Lower lobe of right lung (tissue), 2 donors: ENCODE measurements around the gene WDR7. TPM values are rescaled to one million over a fixed set of nuclear protein-coding genes. Genes with fewer than 3 reads are reported as not detected.

Experiments
- ATAC-seq, 2 donors: fragments of 200-7000 bp; cut with Tn5 transposase; one replicate each; pipeline ENCODE4 v1.9.1; 2020 to 2022; ENCODE audit warnings: mild to moderate bottlenecking in 2 of 2, moderate library complexity in 2 of 2
- DNase-seq: peaks from one replicate; pipeline ENCODE4 v3.0.0-alpha.2; 2020
- H3K27ac ChIP-seq: fragments of 200-600 bp; one replicate; pipeline ENCODE4 v1.8.0; 2022
- H3K27me3 ChIP-seq: fragments of 200-600 bp; one replicate; pipeline ENCODE4 v1.8.0; 2022; ENCODE audit warnings: low read depth
- H3K36me3 ChIP-seq: fragments of 200-600 bp; one replicate; pipeline ENCODE4 v1.8.0; 2022; ENCODE audit warnings: mild to moderate bottlenecking
- H3K4me1 ChIP-seq: fragments of 200-600 bp; one replicate; pipeline ENCODE4 v1.8.0; 2022
- H3K4me3 ChIP-seq: fragments of 200-600 bp; one replicate; pipeline ENCODE4 v1.8.0; 2022; ENCODE audit warnings: mild to moderate bottlenecking
- H3K9me3 ChIP-seq: fragments of 200-600 bp; one replicate; pipeline ENCODE4 v1.8.0; 2022
- intact Hi-C: fragments of 100-400 bp; cut with DNase I; formaldehyde crosslinking; loops from one replicate; pipeline ENCODE4 v1.11.0; 2022
- total RNA-seq: library from RNA; stranded (reverse); fragmentation: NEBNext Ultra II Directional; extraction: Animal tissue kit (Norgen Biotek cat#: 25700); gene quantifications from one replicate; pipeline ENCODE4 v1.2.1, GENCODE V29; 2021
- TF ChIP-seq, protein P1 (sequence below): fragments of 200-600 bp; IDR thresholded peaks from one replicate; pipeline ENCODE4 v1.8.0; 2022; ENCODE audit warnings: antibody characterized with exemption, mild to moderate bottlenecking
- donor health status: DM: no; HTN: yes; CAD: no; lungs with severe emphysema.

The WDR7 gene
- total RNA-seq, 1 donor from 2014 or later = 29.1 TPM

GRCh38 chr18:57018845-57019244, 367.7 kb downstream of the WDR7 start:
- Histone ChIP-seq H3K4me1 (no peaks in the 10 kb centered on the region), H3K27me3 (no peaks in the 10 kb centered on the region), H3K9me3 (no peaks in the 10 kb centered on the region), H3K4me3 (no peak overlapping the region), H3K36me3 (peaks cover 17% of the 10 kb centered on the region), H3K27ac (no peak overlapping the region)
- ATAC-seq = no peak
- TF ChIP-seq, protein P1, sequence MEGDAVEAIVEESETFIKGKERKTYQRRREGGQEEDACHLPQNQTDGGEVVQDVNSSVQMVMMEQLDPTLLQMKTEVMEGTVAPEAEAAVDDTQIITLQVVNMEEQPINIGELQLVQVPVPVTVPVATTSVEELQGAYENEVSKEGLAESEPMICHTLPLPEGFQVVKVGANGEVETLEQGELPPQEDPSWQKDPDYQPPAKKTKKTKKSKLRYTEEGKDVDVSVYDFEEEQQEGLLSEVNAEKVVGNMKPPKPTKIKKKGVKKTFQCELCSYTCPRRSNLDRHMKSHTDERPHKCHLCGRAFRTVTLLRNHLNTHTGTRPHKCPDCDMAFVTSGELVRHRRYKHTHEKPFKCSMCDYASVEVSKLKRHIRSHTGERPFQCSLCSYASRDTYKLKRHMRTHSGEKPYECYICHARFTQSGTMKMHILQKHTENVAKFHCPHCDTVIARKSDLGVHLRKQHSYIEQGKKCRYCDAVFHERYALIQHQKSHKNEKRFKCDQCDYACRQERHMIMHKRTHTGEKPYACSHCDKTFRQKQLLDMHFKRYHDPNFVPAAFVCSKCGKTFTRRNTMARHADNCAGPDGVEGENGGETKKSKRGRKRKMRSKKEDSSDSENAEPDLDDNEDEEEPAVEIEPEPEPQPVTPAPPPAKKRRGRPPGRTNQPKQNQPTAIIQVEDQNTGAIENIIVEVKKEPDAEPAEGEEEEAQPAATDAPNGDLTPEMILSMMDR = no peak
- intact Hi-C loops = no loop called here
- DNase-seq = no peak

DNA sequence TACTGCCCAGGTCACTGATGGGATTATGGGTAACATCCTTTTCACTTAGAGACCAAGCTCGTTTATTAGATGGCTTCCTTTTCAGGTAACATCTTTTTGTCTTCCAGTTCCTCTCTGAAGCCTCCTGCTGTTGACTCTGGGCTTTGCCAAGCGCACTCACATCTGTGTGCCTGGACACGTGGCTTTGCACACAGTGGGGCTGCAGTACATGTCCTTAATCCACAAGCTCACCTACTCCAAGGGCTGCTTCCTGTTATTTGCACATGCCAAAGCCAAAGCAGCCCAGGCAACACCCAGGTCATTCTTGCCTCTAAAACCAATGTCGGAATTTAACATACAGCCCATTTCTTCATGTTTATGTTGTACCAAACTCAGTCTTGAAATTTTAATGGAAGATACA, 371.6 kb downstream of the WDR7 start:
- intact Hi-C loops = no loop called here
- no peak for ATAC-seq
- TF ChIP-seq, protein P1 = no peak
- H3K27ac ChIP-seq = no peak overlapping the region
- H3K9me3 ChIP-seq = no peaks in the 10 kb centered on the region
- no peaks in the 10 kb centered on the region for H3K4me1 ChIP-seq
- DNase-seq = no peak
- H3K27me3 ChIP-seq = no peaks in the 10 kb centered on the region
- H3K36me3 ChIP-seq = peaks cover 29% of the 10 kb centered on the region
- no peak overlapping the region for H3K4me3 ChIP-seq

DNA sequence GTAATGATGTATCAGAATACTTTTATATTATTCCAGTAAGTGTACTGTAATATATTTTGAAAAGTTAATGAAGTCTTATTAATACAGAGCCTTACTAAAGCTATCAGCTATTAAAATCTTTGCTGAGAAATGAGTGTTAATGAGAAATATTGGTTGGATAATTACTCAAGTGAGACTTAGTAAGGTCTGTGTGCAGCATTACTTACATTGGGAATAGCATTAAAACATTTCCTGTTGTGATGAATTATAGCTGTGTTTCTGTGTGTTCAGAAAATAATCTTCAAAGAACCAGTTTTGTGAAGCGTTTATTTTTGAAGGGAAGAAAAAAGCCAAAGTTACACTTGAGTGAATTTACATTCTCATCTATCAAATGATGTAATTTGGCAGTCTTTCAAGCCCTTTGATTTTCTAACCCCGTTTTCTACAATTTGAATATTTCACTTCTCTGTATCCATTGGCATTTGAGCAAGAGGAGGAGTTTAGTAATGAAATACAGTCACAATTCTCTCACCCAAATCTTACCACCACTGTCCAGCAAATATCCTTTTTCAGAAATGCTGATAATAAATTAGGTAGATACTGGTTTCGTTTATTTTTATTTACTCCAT, 372.2 kb downstream of the WDR7 start:
- H3K27ac ChIP-seq = no peak overlapping the region
- no peaks in the 10 kb centered on the region for H3K4me1 ChIP-seq
- H3K27me3 ChIP-seq = no peaks in the 10 kb centered on the region
- DNase-seq (no peak), ATAC-seq (no peak)
- no peaks in the 10 kb centered on the region for H3K9me3 ChIP-seq
- peaks cover 35% of the 10 kb centered on the region for H3K36me3 ChIP-seq
- intact Hi-C loops = no loop called here
- TF ChIP-seq, protein P1 = no peak
- no peak overlapping the region for H3K4me3 ChIP-seq

- TF ChIP-seq, protein P1 = no peak
- Histone ChIP-seq H3K9me3 (no peaks in the 10 kb centered on the region), H3K4me1 (no peaks in the 10 kb centered on the region), H3K27ac (no peak overlapping the region), H3K27me3 (no peaks in the 10 kb centered on the region), H3K36me3 (peaks cover 53% of the 10 kb centered on the region), H3K4me3 (no peak overlapping the region)
- ATAC-seq (no peak), DNase-seq (no peak)
- intact Hi-C loops = no loop called here
These were observed 374.4 kb downstream of the WDR7 start for GRCh38 chr18:57025540-57025939.

DNA sequence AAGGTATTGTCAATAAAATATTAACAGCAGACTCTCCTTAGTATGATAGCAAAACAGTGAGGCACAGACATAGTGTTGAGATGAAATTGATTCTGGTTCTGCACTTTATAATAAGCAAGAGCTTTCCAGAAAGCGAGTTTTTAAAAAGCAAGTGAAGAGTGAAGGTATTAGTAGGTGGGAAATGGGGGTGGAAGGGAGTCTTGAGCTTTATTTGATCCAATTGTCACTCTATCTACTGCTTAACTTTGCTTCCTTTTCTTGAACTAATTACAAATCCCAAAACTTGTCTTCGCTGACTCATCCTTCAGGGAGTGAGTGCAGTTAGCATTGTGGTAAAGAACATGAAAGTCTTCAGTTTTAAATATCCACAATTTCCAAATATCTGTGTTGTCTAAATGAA, 375.2 kb downstream of the WDR7 start:
- Histone ChIP-seq H3K27ac (no peak overlapping the region), H3K4me1 (no peaks in the 10 kb centered on the region), H3K4me3 (no peak overlapping the region), H3K36me3 (peaks cover 47% of the 10 kb centered on the region), H3K27me3 (no peaks in the 10 kb centered on the region), H3K9me3 (no peaks in the 10 kb centered on the region)
- DNase-seq (no peak), ATAC-seq (no peak)
- TF ChIP-seq, protein P1 = no peak
- intact Hi-C loops = no loop called here
